Fibroblast of lung (primary cell): ENCODE measurements around the gene PSME3IP1. TPM values are rescaled to one million over a fixed set of nuclear protein-coding genes. Genes with fewer than 3 reads are reported as not detected.

ENCODE experiments used
- DNase-seq, 2 donors: peaks; one replicate each; pipeline versions ENCODE4 v3.0.0 to v3.0.0-alpha.2; 2010; ENCODE audit warnings: low read depth in 2 of 2
- H2AFZ ChIP-seq: 2 replicates; pipeline ENCODE4 v1.5.1; 2012; ENCODE audit warnings: low read length, control low read depth, inconsistent platforms
- H3K27ac ChIP-seq: 2 replicates; pipeline ENCODE4 v1.5.1; 2011; ENCODE audit warnings: low read length, control low read depth; ENCODE audit not compliant: insufficient read depth
- H3K27me3 ChIP-seq: 2 replicates; pipeline ENCODE4 v1.5.1; 2011; ENCODE audit warnings: mild to moderate bottlenecking, low read length; ENCODE audit not compliant: control insufficient read depth, insufficient read depth
- H3K36me3 ChIP-seq: 2 replicates; pipeline ENCODE4 v1.5.1; 2011; ENCODE audit warnings: low read length; ENCODE audit not compliant: control insufficient read depth, insufficient read depth
- H3K4me1 ChIP-seq: 2 replicates; pipeline ENCODE4 v1.5.1; 2011; ENCODE audit warnings: low read length; ENCODE audit not compliant: control insufficient read depth, insufficient read depth; ENCODE audit errors: extremely low read depth
- H3K4me2 ChIP-seq: 2 replicates; pipeline ENCODE4 v1.5.1; 2011; ENCODE audit warnings: low read length, control low read depth; ENCODE audit not compliant: insufficient read depth; ENCODE audit errors: extremely low read depth
- H3K4me3 ChIP-seq, 4 experiments: fragments of 200-600 bp in 1 of 4; sonication (generic) in 1 of 4; replicated peaks in 1 of 4; 2 replicates each; pipeline ENCODE4 v1.5.1; 2011 to 2016; ENCODE audit warnings: low read length in 4 of 4, low read depth in 3 of 4, mild to moderate bottlenecking in 3 of 4, control low read depth in 2 of 4, inconsistent platforms in 1 of 4, mixed read lengths in 1 of 4; ENCODE audit not compliant: insufficient read depth in 1 of 4; ENCODE audit errors: control extremely low read depth in 1 of 4
- H3K79me2 ChIP-seq: 2 replicates; pipeline ENCODE4 v1.5.1; 2012; ENCODE audit warnings: mild to moderate bottlenecking, low read length, inconsistent platforms; ENCODE audit not compliant: control insufficient read depth, insufficient read depth
- H3K9ac ChIP-seq: 2 replicates; pipeline ENCODE4 v1.5.1; 2011; ENCODE audit warnings: mild to moderate bottlenecking, low read length, control low read depth; ENCODE audit not compliant: insufficient read depth
- H3K9me3 ChIP-seq: 2 replicates; pipeline ENCODE4 v1.5.1; 2012; ENCODE audit warnings: low read depth, low read length; ENCODE audit not compliant: control insufficient read depth, insufficient read depth
- H4K20me1 ChIP-seq: 2 replicates; pipeline ENCODE4 v1.5.1; 2011; ENCODE audit warnings: low read length; ENCODE audit not compliant: control insufficient read depth, insufficient read depth; ENCODE audit errors: extremely low read depth
- CTCF ChIP-seq, 2 donors: IDR thresholded peaks in 1 of 2; conservative IDR thresholded peaks in 1 of 2; 1 replicate in 1 of 2; 2 replicates in 1 of 2; pipeline ENCODE4 v1.5.1; 2011 to 2012; ENCODE audit warnings: low read length in 2 of 2, control low read depth in 1 of 2, inconsistent platforms in 1 of 2, low read depth in 1 of 2, mild to moderate bottlenecking in 1 of 2
- EZH2 ChIP-seq: IDR thresholded peaks from 2 replicates; pipeline ENCODE4 v1.5.1; 2012; ENCODE audit warnings: low read length, control low read depth, mild to moderate bottlenecking; ENCODE audit errors: missing control alignments
- polyA plus RNA-seq, 2 donors: library from polyadenylated mRNA; depleted of rRNA in 1 of 2; stranded (reverse) in 1 of 2; unstranded in 1 of 2; fragments of >200 nt; gene quantifications; 2 replicates each; pipeline ENCODE4 v1.2.1, GENCODE V29; 2011 to 2012; ENCODE audit warnings: missing spikeins in 1 of 2
- total RNA-seq: library from RNA; depleted of rRNA; stranded (reverse); fragments of >200 nt; gene quantifications from 2 replicates; pipeline ENCODE4 v1.2.1, GENCODE V29; 2014

Gene PSME3IP1
- total and polyA plus RNA-seq, 2 donors (not counting 1 experiment from before 2014, with no cell fraction given) = 55.5 to 64.6 TPM

DNA sequence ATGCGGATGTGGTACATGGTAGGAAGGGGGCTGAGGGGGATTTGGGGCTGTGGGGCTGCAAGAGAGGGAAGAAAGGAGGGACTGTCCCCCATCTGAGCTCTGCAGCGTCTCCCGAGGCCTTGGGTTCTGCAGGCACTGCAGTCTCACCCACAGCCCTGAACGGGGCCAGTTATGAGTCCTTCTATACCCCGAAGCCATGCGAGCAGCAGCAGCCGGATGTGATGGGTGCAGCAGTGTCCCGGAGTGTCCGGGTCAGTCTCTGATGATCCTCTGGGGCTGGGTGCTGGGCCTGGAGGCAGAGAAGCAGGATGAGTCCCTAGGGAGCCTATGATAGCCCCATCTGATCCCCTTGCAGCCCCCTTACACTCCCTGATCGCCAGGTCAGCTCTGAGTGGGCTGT is 52.0 kb downstream of the PSME3IP1 start:
- no peak for DNase-seq
- no peaks in the 10 kb centered on the region for H3K9me3 ChIP-seq
- no peaks in the 10 kb centered on the region for H3K79me2 ChIP-seq
- no peak overlapping the region for H3K9ac ChIP-seq
- H3K4me1 ChIP-seq = no peaks in the 10 kb centered on the region
- H3K27ac ChIP-seq = no peak overlapping the region
- H3K4me3 ChIP-seq = no peak overlapping the region
- no peaks in the 10 kb centered on the region for H3K36me3 ChIP-seq
- H3K4me2 ChIP-seq = no peak overlapping the region
- no peaks in the 10 kb centered on the region for H4K20me1 ChIP-seq
- no peaks in the 10 kb centered on the region for H3K27me3 ChIP-seq
- H2AFZ ChIP-seq = no peak overlapping the region
- no peak for TF ChIP-seq CTCF (conservative IDR thresholded peaks at IDR 0.05 in 1 of 2, IDR thresholded peaks at IDR 0.05 in 1 of 2; ENCODE audit: low read depth in 1 of 2, low read length in 2 of 2)
- TF ChIP-seq EZH2 = no peak

DNA sequence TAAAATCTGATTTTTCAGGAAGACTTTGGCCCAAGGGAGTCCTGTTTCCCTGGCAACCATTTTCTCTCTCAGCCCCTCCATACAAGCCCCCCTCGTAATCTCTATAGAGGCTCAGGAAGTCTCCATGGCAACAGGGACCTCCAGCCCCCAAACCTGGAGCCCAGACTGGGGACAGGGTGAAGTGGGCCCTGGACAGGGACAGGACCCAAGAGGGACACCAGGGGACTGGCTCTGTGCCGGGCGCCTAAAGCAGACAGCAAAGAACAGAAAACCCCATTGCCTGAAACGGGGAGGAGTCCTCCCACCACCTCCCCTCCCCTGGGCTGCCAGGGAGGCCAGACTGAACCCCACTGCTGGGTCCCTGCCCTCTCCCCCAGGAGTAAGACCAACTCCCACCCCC is 52.8 kb downstream of the PSME3IP1 start:
- H2AFZ ChIP-seq = no peak overlapping the region
- H3K79me2 ChIP-seq = no peaks in the 10 kb centered on the region
- no peaks in the 10 kb centered on the region for H3K9me3 ChIP-seq
- H3K4me3 ChIP-seq = no peak overlapping the region
- no peak for DNase-seq
- no peak overlapping the region for H3K9ac ChIP-seq
- no peaks in the 10 kb centered on the region for H4K20me1 ChIP-seq
- no peaks in the 10 kb centered on the region for H3K36me3 ChIP-seq
- H3K4me1 ChIP-seq = no peaks in the 10 kb centered on the region
- no peak overlapping the region for H3K27ac ChIP-seq
- no peaks in the 10 kb centered on the region for H3K27me3 ChIP-seq
- H3K4me2 ChIP-seq = no peak overlapping the region
- no peak for TF ChIP-seq EZH2
- no peak for TF ChIP-seq CTCF (conservative IDR thresholded peaks at IDR 0.05 in 1 of 2, IDR thresholded peaks at IDR 0.05 in 1 of 2; ENCODE audit: low read depth in 1 of 2, low read length in 2 of 2)

DNA sequence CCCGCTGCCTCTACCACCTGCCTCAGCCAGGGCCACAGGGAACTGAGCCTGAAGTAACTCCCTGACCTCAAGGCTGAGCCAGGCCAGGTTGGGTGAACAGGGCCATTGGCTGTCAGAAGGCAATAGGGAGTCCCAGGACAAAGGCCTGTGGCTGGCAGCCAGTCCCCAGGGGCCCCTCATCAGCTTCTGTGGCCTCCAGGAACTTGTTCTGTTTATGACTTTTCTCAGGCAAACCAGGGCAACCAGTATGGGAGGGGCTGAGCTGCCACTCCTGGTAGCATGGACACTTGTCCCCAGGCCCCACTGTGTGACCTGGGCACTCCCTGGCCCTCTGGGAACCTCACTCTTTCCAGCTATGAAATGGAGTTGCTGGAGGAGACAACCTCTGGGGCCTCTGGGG is 53.4 kb downstream of the PSME3IP1 start:
- no peak overlapping the region for H2AFZ ChIP-seq
- no peaks in the 10 kb centered on the region for H4K20me1 ChIP-seq
- no peaks in the 10 kb centered on the region for H3K27me3 ChIP-seq
- H3K79me2 ChIP-seq = no peaks in the 10 kb centered on the region
- no peak overlapping the region for H3K9ac ChIP-seq
- TF ChIP-seq EZH2 (no peak), CTCF (conservative IDR thresholded peaks at IDR 0.05 in 1 of 2, IDR thresholded peaks at IDR 0.05 in 1 of 2; ENCODE audit: low read depth in 1 of 2, low read length in 2 of 2) (no peak)
- H3K4me1 ChIP-seq = no peaks in the 10 kb centered on the region
- no peak for DNase-seq
- no peaks in the 10 kb centered on the region for H3K36me3 ChIP-seq
- no peak overlapping the region for H3K4me3 ChIP-seq
- no peak overlapping the region for H3K4me2 ChIP-seq
- H3K9me3 ChIP-seq = no peaks in the 10 kb centered on the region
- H3K27ac ChIP-seq = no peak overlapping the region
